ENCODE results near the gene DYSF.

- no peak for TF ChIP-seq CTCF (IDR thresholded peaks at IDR 0.05)
- no peak for TF ChIP-seq POLR2A (IDR thresholded peaks at IDR 0.05)
Measured at GRCh38 chr2:71575966-71576365, 122.6 kb downstream of the DYSF start.
